ENCODE data around the gene SPRY4. TPM values are rescaled to one million over a fixed set of nuclear protein-coding genes. Genes with fewer than 3 reads are reported as not detected.

SPRY4 gene
- total and polyA plus RNA-seq, 3 experiments from 2014 or later: 1.1 to 1.4 TPM; not detected in 1

- no peaks in the 10 kb centered on the region for H3K9me3 ChIP-seq (ENCODE audit: low read length)
- Mint-ChIP-seq H3K27ac (no peak overlapping the region), H3K36me3 (no peaks in the 10 kb centered on the region), H3K4me1 (peaks cover 0 to 11% (median 9%) of the 10 kb centered on the region in 3 donors), H3K4me3 (no peak overlapping the region), H3K9me3 (no peaks in the 10 kb centered on the region), H3K27me3 (peaks cover 10 to 23% of the 10 kb centered on the region in 2 donors)
- ChIA-PET POLR2A (no interaction called here), CTCF (interaction anchor here (1.6 kb wide), 1 partner anchor 10 kb away, joined by 4 read pairs; no protein-coding TSS in a partner anchor)
- H3K36me3 ChIP-seq (ENCODE audit: insufficient read depth, low read length): no peaks in the 10 kb centered on the region
- no peak for DNase-seq
- H3K4me3 ChIP-seq (ENCODE audit: low read length): no peak overlapping the region
- peaks cover under 1% of the 10 kb centered on the region for H3K27me3 ChIP-seq (ENCODE audit: insufficient read depth, low read length, poor library complexity, severe bottlenecking)
- no peak overlapping the region for H3K27ac ChIP-seq (ENCODE audit: low read depth, low read length)
- peaks cover 9% of the 10 kb centered on the region for H3K4me1 ChIP-seq (ENCODE audit: insufficient read depth, low read length)
Observed at GRCh38 chr5:142330444-142330843, 5.6 kb upstream of the SPRY4 start.

- POLR2A ChIA-PET: interaction anchor here (0.5 kb wide), 1 partner anchor 230 kb away, joined by 4 read pairs; no protein-coding TSS in a partner anchor
- Mint-ChIP-seq H3K36me3 (no peaks in the 10 kb centered on the region), H3K9me3 (no peaks in the 10 kb centered on the region), H3K4me1 (peaks cover 2 to 15% (median 12%) of the 10 kb centered on the region in 3 donors), H3K4me3 (peak overlapping the region in 1 of 7 donors; percentile 7), H3K27ac (no peak overlapping the region), H3K27me3 (peaks cover 13 to 25% of the 10 kb centered on the region in 2 donors)
- no peaks in the 10 kb centered on the region for H3K36me3 ChIP-seq (ENCODE audit: insufficient read depth, low read length)
- CTCF ChIA-PET: interaction anchor here (1.6 kb wide), 1 partner anchor 10 kb away, joined by 4 read pairs; no protein-coding TSS in a partner anchor
- H3K27ac ChIP-seq (ENCODE audit: low read depth, low read length): no peak overlapping the region
- no peaks in the 10 kb centered on the region for H3K9me3 ChIP-seq (ENCODE audit: low read length)
- no peak overlapping the region for H3K4me3 ChIP-seq (ENCODE audit: low read length)
- no peak for DNase-seq
- peaks cover 13% of the 10 kb centered on the region for H3K4me1 ChIP-seq (ENCODE audit: insufficient read depth, low read length)
- H3K27me3 ChIP-seq (ENCODE audit: insufficient read depth, low read length, poor library complexity, severe bottlenecking): peaks cover 5% of the 10 kb centered on the region
Observed at GRCh38 chr5:142330026-142330425, 5.2 kb upstream of the SPRY4 start.

GRCh38 chr5:142327111-142327842 lies 2.5 kb upstream of the SPRY4 start:
- Histone ChIP-seq H3K4me3 (ENCODE audit: low read length) (no peak overlapping the region), H3K9me3 (ENCODE audit: low read length) (no peaks in the 10 kb centered on the region), H3K27ac (ENCODE audit: low read depth, low read length) (peak overlapping the region; percentile 38), H3K27me3 (ENCODE audit: insufficient read depth, low read length, poor library complexity, severe bottlenecking) (peaks cover 23% of the 10 kb centered on the region), H3K36me3 (ENCODE audit: insufficient read depth, low read length) (no peaks in the 10 kb centered on the region), H3K4me1 (ENCODE audit: insufficient read depth, low read length) (peaks cover 25% of the 10 kb centered on the region)
- H3K36me3 Mint-ChIP-seq: no peaks in the 10 kb centered on the region
- H3K27me3 Mint-ChIP-seq: peaks cover 29 to 49% of the 10 kb centered on the region in 2 donors
- H3K4me3 Mint-ChIP-seq: peak overlapping the region in 3 of 7 donors; percentile 14 to 30 (median 27)
- ChIA-PET CTCF (no interaction called here), POLR2A (no interaction called here)
- DNase-seq: no peak
- peaks cover 14 to 31% (median 22%) of the 10 kb centered on the region in 3 donors for H3K4me1 Mint-ChIP-seq
- H3K9me3 Mint-ChIP-seq: no peaks in the 10 kb centered on the region
- no peak overlapping the region for H3K27ac Mint-ChIP-seq

DNA sequence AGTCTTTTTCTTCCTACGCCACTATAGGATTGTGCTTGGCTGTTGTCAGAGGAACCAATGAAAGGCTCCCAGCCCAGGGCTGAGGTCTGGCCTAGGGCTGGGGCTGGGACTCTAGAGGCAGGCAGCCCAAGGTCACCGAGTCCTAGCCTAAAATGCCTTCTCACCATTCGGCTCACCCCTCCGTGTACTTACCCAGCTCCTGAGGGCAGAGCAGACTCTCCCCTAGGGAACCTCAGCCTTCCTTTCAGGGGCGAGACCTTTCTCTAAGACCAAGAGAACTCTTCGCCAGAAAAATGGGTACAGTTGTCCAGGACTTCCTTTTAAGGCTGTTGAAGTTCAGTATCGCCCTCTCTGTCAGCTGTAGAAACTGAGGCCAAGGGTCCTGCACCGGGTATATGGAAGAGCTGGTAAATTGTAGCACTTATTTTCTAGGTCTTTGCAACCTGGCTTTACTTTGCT lies 1.7 kb upstream of the SPRY4 start:
- H3K27ac ChIP-seq (ENCODE audit: low read depth, low read length): peak overlapping the region; percentile 38
- Mint-ChIP-seq H3K27me3 (peaks cover 34 to 55% of the 10 kb centered on the region in 2 donors), H3K27ac (no peak overlapping the region), H3K9me3 (no peaks in the 10 kb centered on the region), H3K4me1 (peaks cover 14 to 31% (median 22%) of the 10 kb centered on the region in 3 donors), H3K4me3 (peak overlapping the region in 6 of 7 donors; percentile 14 to 87 (median 86)), H3K36me3 (no peaks in the 10 kb centered on the region)
- ChIA-PET POLR2A (no interaction called here), CTCF (no interaction called here)
- no peaks in the 10 kb centered on the region for H3K9me3 ChIP-seq (ENCODE audit: low read length)
- H3K27me3 ChIP-seq (ENCODE audit: insufficient read depth, low read length, poor library complexity, severe bottlenecking): peaks cover 23% of the 10 kb centered on the region
- H3K36me3 ChIP-seq (ENCODE audit: insufficient read depth, low read length): no peaks in the 10 kb centered on the region
- H3K4me1 ChIP-seq (ENCODE audit: insufficient read depth, low read length): peaks cover 25% of the 10 kb centered on the region
- DNase-seq: no peak
- H3K4me3 ChIP-seq (ENCODE audit: low read length): peak overlapping the region; percentile 56

- peaks cover 0 to under 1% (median 0%) of the 10 kb centered on the region in 3 donors for H3K36me3 Mint-ChIP-seq
- H3K4me1 Mint-ChIP-seq: peaks cover 14 to 31% (median 22%) of the 10 kb centered on the region in 3 donors
- CTCF ChIA-PET: interaction anchor here (1.2 to 2.1 kb wide), 2 partner anchors 9 to 88 kb away, joined by 3 to 5 read pairs; no protein-coding TSS in a partner anchor
- H3K36me3 ChIP-seq (ENCODE audit: insufficient read depth, low read length): no peaks in the 10 kb centered on the region
- no peak for DNase-seq
- H3K4me1 ChIP-seq (ENCODE audit: insufficient read depth, low read length): peaks cover 25% of the 10 kb centered on the region
- peaks cover 36 to 62% of the 10 kb centered on the region in 2 donors for H3K27me3 Mint-ChIP-seq
- no peaks in the 10 kb centered on the region for H3K9me3 ChIP-seq (ENCODE audit: low read length)
- POLR2A ChIA-PET: interaction anchor here (0.6 kb wide), 1 partner anchor 938 kb away, joined by 3 read pairs; no protein-coding TSS in a partner anchor
- peak overlapping the region; percentile 14 to 93 (median 87) for H3K4me3 Mint-ChIP-seq
- H3K27ac ChIP-seq (ENCODE audit: low read depth, low read length): peak overlapping the region; percentile 51
- H3K27ac Mint-ChIP-seq: peak overlapping the region in 1 of 8 donors; percentile 82
- no peaks in the 10 kb centered on the region for H3K9me3 Mint-ChIP-seq
- peaks cover 23% of the 10 kb centered on the region for H3K27me3 ChIP-seq (ENCODE audit: insufficient read depth, low read length, poor library complexity, severe bottlenecking)
- peak overlapping the region; percentile 56 for H3K4me3 ChIP-seq (ENCODE audit: low read length)
Observed at GRCh38 chr5:142325725-142326479, 1.1 kb upstream of the SPRY4 start.

DNA sequence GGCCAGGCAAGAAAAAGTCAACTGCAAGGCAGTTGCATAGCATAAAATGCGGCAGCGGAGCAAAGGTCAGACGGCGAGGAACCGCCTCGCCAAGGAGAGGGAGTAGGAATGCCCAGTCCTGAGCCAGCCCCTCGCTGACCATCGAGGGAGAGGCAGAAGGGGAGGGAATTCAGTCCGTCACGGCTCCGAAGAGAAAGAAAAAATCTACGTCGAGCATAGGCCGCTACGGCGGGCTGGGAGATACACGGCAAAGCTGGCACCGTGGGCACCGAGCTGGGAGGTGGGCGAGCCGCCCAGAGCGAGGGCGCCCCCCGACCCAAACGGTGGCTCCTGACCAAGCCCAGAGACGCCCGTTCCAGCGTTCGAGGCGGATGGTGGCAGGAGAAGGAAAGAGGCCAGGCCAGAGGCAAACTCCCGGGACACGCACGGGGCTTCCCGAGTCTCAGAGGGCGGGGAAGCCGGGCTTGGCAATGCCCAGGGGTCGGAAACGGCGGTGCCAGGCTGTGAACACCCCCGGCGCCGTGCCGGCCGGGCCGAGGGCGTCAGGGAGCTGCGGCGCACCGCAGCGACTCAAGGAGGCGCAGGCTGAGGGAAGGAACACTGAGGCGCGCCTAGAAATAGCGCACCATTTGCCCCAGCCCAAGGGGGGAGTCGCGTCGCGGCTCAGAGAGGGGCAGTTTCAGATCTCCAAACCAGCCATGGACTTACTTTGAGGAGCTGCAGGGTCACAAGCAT lies 518 bp downstream of the SPRY4 start:
- peak overlapping the region; percentile 56 for H3K4me3 ChIP-seq (ENCODE audit: low read length)
- ChIA-PET POLR2A (interaction anchor here (1.1 kb wide), 1 partner anchor 33 kb away, joined by 3 read pairs; no protein-coding TSS in a partner anchor), CTCF (interaction anchor here (0.7 to 2.1 kb wide), 5 partner anchors 10 to 309 kb away, joined by 3 to 5 read pairs (median 3); no protein-coding TSS in a partner anchor)
- peak overlapping the region; percentile 55 for H3K27ac ChIP-seq (ENCODE audit: low read depth, low read length)
- H3K36me3 ChIP-seq (ENCODE audit: insufficient read depth, low read length): no peaks in the 10 kb centered on the region
- no peaks in the 10 kb centered on the region for H3K9me3 ChIP-seq (ENCODE audit: low read length)
- peaks cover 42 to 74% of the 10 kb centered on the region in 2 donors for H3K27me3 Mint-ChIP-seq
- peaks cover 14 to 31% (median 22%) of the 10 kb centered on the region in 3 donors for H3K4me1 Mint-ChIP-seq
- H3K4me3 Mint-ChIP-seq: peak overlapping the region; percentile 78 to 93 (median 87)
- H3K27ac Mint-ChIP-seq: peak overlapping the region in 2 of 8 donors; percentile 17 to 59
- peaks cover 25% of the 10 kb centered on the region for H3K4me1 ChIP-seq (ENCODE audit: insufficient read depth, low read length)
- peaks cover 23% of the 10 kb centered on the region for H3K27me3 ChIP-seq (ENCODE audit: insufficient read depth, low read length, poor library complexity, severe bottlenecking)
- peaks cover 0 to 6% (median 0%) of the 10 kb centered on the region in 3 donors for H3K36me3 Mint-ChIP-seq
- no peaks in the 10 kb centered on the region for H3K9me3 Mint-ChIP-seq
- DNase-seq: peak in 1 of 5 donors; percentile 12

- Histone ChIP-seq H3K9me3 (ENCODE audit: low read length) (no peaks in the 10 kb centered on the region), H3K27me3 (ENCODE audit: insufficient read depth, low read length, poor library complexity, severe bottlenecking) (peaks cover 23% of the 10 kb centered on the region), H3K4me3 (ENCODE audit: low read length) (peak overlapping the region; percentile 56), H3K36me3 (ENCODE audit: insufficient read depth, low read length) (no peaks in the 10 kb centered on the region), H3K4me1 (ENCODE audit: insufficient read depth, low read length) (peaks cover 25% of the 10 kb centered on the region), H3K27ac (ENCODE audit: low read depth, low read length) (peak overlapping the region; percentile 55)
- POLR2A ChIA-PET: interaction anchor here (0.5 kb wide), 1 partner anchor 109 kb away, joined by 3 read pairs; no protein-coding TSS in a partner anchor
- Mint-ChIP-seq H3K4me3 (peak overlapping the region; percentile 78 to 93 (median 87)), H3K36me3 (peaks cover 0 to 6% (median 0%) of the 10 kb centered on the region in 3 donors), H3K9me3 (no peaks in the 10 kb centered on the region), H3K27me3 (peaks cover 42 to 75% of the 10 kb centered on the region in 2 donors), H3K4me1 (peaks cover 14 to 31% (median 22%) of the 10 kb centered on the region in 3 donors), H3K27ac (peak overlapping the region in 3 of 8 donors; percentile 13 to 59 (median 17))
- CTCF ChIA-PET: interaction anchor here (1.8 to 2.1 kb wide), 2 partner anchors 11 to 33 kb away, joined by 3 to 5 read pairs; no protein-coding TSS in a partner anchor
- DNase-seq: no peak
Observed at GRCh38 chr5:142323480-142324135, 1.2 kb downstream of the SPRY4 start.
